ENCODE data around the gene SLC2A6.
"Not testable (repeated sequence)": the region's sequence is repeated elsewhere in the genome, so short reads cannot be mapped to it uniquely, and the experiment has no call there.

SLC2A6 gene

GRCh38 chr9:133454325-133454724 is 24.6 kb downstream of the SLC2A6 start:
- TF ChIP-seq EZH2 (optimal IDR thresholded peaks at IDR 0.05; ENCODE audit: low read depth, low read length) (no peak), CTCF (IDR thresholded peaks at IDR 0.05; ENCODE audit: low read length) (no peak), EZH2phosphoT487 (IDR thresholded peaks at IDR 0.05; ENCODE audit: low read length) (no peak)
- Histone ChIP-seq H3K9me3 (replicated peaks; ENCODE audit: insufficient read depth, low read length) (no peaks in the 10 kb centered on the region), H3F3A (ENCODE audit: insufficient read depth, low read length) (no peaks in the 10 kb centered on the region), H3K9me2 (replicated peaks; ENCODE audit: insufficient read depth, low read length) (no peaks in the 10 kb centered on the region), H4K20me1 (ENCODE audit: insufficient read depth, low read length) (no peaks in the 10 kb centered on the region), H3K4me1 (ENCODE audit: low read length) (peaks cover 6% of the 10 kb centered on the region; the same call in 1 of the 2 replicates), H3K27ac (ENCODE audit: low read length) (no peak overlapping the region), H2AFZ (ENCODE audit: low read length) (no peak overlapping the region), H3K4me2 (ENCODE audit: low read depth, low read length) (no peak overlapping the region), H3K36me3 (replicated peaks; ENCODE audit: insufficient read depth, low read length) (no peaks in the 10 kb centered on the region), H3K27me3 (replicated peaks; ENCODE audit: insufficient read depth, low read length) (peaks cover 84% of the 10 kb centered on the region), H3K4me3 (ENCODE audit: low read length) (no peak overlapping the region), H3K9ac (ENCODE audit: low read length) (no peak overlapping the region), H3K79me2 (ENCODE audit: low read length) (no peaks in the 10 kb centered on the region)
- DNase-seq: no peak

- Histone ChIP-seq H3K4me2 (ENCODE audit: low read depth, low read length) (no peak overlapping the region), H3K9ac (ENCODE audit: low read length) (no peak overlapping the region), H3K4me3 (ENCODE audit: low read length) (no peak overlapping the region), H3K9me2 (replicated peaks; ENCODE audit: insufficient read depth, low read length) (no peaks in the 10 kb centered on the region), H3K4me1 (ENCODE audit: low read length) (no peaks in the 10 kb centered on the region), H3K9me3 (replicated peaks; ENCODE audit: insufficient read depth, low read length) (no peaks in the 10 kb centered on the region), H3K36me3 (replicated peaks; ENCODE audit: insufficient read depth, low read length) (no peaks in the 10 kb centered on the region), H2AFZ (ENCODE audit: low read length) (no peak overlapping the region), H4K20me1 (ENCODE audit: insufficient read depth, low read length) (no peaks in the 10 kb centered on the region), H3K27me3 (replicated peaks; ENCODE audit: insufficient read depth, low read length) (peaks cover 86% of the 10 kb centered on the region), H3K79me2 (ENCODE audit: low read length) (no peaks in the 10 kb centered on the region), H3F3A (ENCODE audit: insufficient read depth, low read length) (no peaks in the 10 kb centered on the region), H3K27ac (ENCODE audit: low read length) (no peak overlapping the region)
- TF ChIP-seq CTCF (IDR thresholded peaks at IDR 0.05; ENCODE audit: low read length) (no peak), EZH2 (optimal IDR thresholded peaks at IDR 0.05; ENCODE audit: low read depth, low read length) (no peak), EZH2phosphoT487 (IDR thresholded peaks at IDR 0.05; ENCODE audit: low read length) (no peak)
- DNase-seq: no peak
These were observed 25.2 kb downstream of the SLC2A6 start for GRCh38 chr9:133453651-133454050.

DNA sequence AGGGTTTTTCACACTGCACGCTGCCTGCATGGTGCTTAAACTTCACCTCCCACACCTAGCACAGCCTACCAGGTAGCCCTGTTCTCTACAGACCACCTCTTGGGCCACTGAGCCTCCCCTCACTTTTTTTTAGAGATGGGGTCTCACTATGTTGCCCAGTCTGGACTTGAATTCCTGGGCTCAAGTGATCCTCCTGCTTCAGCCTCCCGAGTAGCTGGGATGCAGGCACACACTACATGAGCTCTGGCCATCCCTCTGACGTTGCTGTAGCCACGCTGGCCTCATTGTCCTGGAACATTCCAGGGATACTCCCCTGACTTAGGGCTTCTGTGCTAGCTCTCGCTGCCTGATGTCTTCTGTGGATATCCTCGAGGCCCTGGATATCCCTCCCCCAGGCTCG is 26.3 kb downstream of the SLC2A6 start:
- no peaks in the 10 kb centered on the region for H3K9me3 ChIP-seq (replicated peaks; ENCODE audit: insufficient read depth, low read length)
- H2AFZ ChIP-seq (ENCODE audit: low read length): no peak overlapping the region
- no peaks in the 10 kb centered on the region for H3F3A ChIP-seq (ENCODE audit: insufficient read depth, low read length)
- H3K27me3 ChIP-seq (replicated peaks; ENCODE audit: insufficient read depth, low read length): peaks cover 88% of the 10 kb centered on the region
- no peak overlapping the region for H3K27ac ChIP-seq (ENCODE audit: low read length)
- no peaks in the 10 kb centered on the region for H3K79me2 ChIP-seq (ENCODE audit: low read length)
- H3K9ac ChIP-seq (ENCODE audit: low read length): no peak overlapping the region
- no peaks in the 10 kb centered on the region for H3K9me2 ChIP-seq (replicated peaks; ENCODE audit: insufficient read depth, low read length)
- no peaks in the 10 kb centered on the region for H3K4me1 ChIP-seq (ENCODE audit: low read length)
- H3K4me3 ChIP-seq (ENCODE audit: low read length): no peak overlapping the region
- no peaks in the 10 kb centered on the region for H4K20me1 ChIP-seq (ENCODE audit: insufficient read depth, low read length)
- H3K36me3 ChIP-seq (replicated peaks; ENCODE audit: insufficient read depth, low read length): no peaks in the 10 kb centered on the region
- TF ChIP-seq EZH2phosphoT487 (IDR thresholded peaks at IDR 0.05; ENCODE audit: low read length) (no peak), EZH2 (optimal IDR thresholded peaks at IDR 0.05; ENCODE audit: low read depth, low read length) (no peak), CTCF (IDR thresholded peaks at IDR 0.05; ENCODE audit: low read length) (no peak)
- DNase-seq: no peak
- H3K4me2 ChIP-seq (ENCODE audit: low read depth, low read length): no peak overlapping the region

DNA sequence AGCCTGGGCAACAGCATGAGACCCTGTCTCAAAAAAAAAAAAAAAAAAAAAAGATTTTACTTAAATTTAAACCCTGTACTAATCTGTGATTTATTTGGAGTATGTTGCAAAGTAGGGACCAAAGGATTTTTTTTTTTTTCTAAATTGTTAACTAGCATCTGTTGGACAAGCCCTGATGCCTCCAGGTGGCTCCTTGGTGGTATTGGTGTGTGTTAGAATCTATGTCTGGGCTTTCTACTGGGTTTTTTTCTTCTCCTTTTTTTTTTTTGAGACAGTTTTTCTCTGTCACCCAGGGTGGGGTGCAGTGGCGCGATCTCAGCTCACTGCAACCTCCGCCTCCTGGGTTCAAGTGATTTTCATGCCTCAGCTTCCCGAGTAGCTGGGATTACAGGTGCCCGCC is 27.0 kb downstream of the SLC2A6 start:
- not testable (repeated sequence) for DNase-seq; H3K4me2 ChIP-seq (ENCODE audit: low read depth, low read length)
- H3K27me3 ChIP-seq (replicated peaks; ENCODE audit: insufficient read depth, low read length): peaks cover 88% of the 10 kb centered on the region

More for the DNA sequence above, 27.0 kb downstream of the SLC2A6 start:
- not testable (repeated sequence) for H4K20me1 ChIP-seq (ENCODE audit: insufficient read depth, low read length); H3K9me2 ChIP-seq (replicated peaks; ENCODE audit: insufficient read depth, low read length); H3K79me2 ChIP-seq (ENCODE audit: low read length); H3K4me3 ChIP-seq (ENCODE audit: low read length); H3K9ac ChIP-seq (ENCODE audit: low read length); H3K4me1 ChIP-seq (ENCODE audit: low read length); H3F3A ChIP-seq (ENCODE audit: insufficient read depth, low read length); H3K9me3 ChIP-seq (replicated peaks; ENCODE audit: insufficient read depth, low read length); H2AFZ ChIP-seq (ENCODE audit: low read length); H3K36me3 ChIP-seq (replicated peaks; ENCODE audit: insufficient read depth, low read length); H3K27ac ChIP-seq (ENCODE audit: low read length)

Data from MM.1S (cell line).